ENCODE data around the gene RAB2B. TPM values are rescaled to one million over a fixed set of nuclear protein-coding genes. Genes with fewer than 3 reads are reported as not detected.

RAB2B gene
- total RNA-seq, 1 donor from 2014 or later, result 19.2 TPM

GRCh38 chr14:21509432-21510143, 32.8 kb upstream of the RAB2B start:
- H3K27ac ChIP-seq, result no peak overlapping the region
- H3K4me1 ChIP-seq, result peaks cover 8 to 12% of the 10 kb centered on the region in 2 donors
- H3K36me3 ChIP-seq, result peaks cover 6 to 7% of the 10 kb centered on the region in 2 donors
- peak overlapping the region; percentile 80 to 82 for H3K4me3 ChIP-seq
- no peak for TF ChIP-seq CTCF (IDR thresholded peaks at IDR 0.05)
- DNase-seq (ENCODE audit: low spot score in 2 of 2), result no peak
- H3K9me3 ChIP-seq, result no peaks in the 10 kb centered on the region
- intact Hi-C loops (cut with DNase I), result loop anchor here (1.0 to 5.0 kb wide), 3 partner anchors 48 to 72 kb away; partner anchors contain the start of gene CHD8
- no peaks in the 10 kb centered on the region for H3K27me3 ChIP-seq

- H3K27me3 ChIP-seq, result no peaks in the 10 kb centered on the region
- intact Hi-C loops (cut with DNase I), result no loop called here
- no peaks in the 10 kb centered on the region for H3K9me3 ChIP-seq
- no peak for DNase-seq (ENCODE audit: low spot score in 2 of 2)
- H3K36me3 ChIP-seq, result peaks cover 22 to 27% of the 10 kb centered on the region in 2 donors
- H3K4me3 ChIP-seq, result no peak overlapping the region
- TF ChIP-seq CTCF (IDR thresholded peaks at IDR 0.05), result no peak
- peaks cover 8 to 12% of the 10 kb centered on the region in 2 donors for H3K4me1 ChIP-seq
- no peak overlapping the region for H3K27ac ChIP-seq
Observed at GRCh38 chr14:21506557-21506956, 29.8 kb upstream of the RAB2B start.

- Histone ChIP-seq H3K36me3 (peaks cover 35 to 42% of the 10 kb centered on the region in 2 donors), H3K9me3 (no peaks in the 10 kb centered on the region), H3K4me1 (peaks cover 2 to 8% of the 10 kb centered on the region in 2 donors), H3K27ac (no peak overlapping the region), H3K4me3 (no peak overlapping the region), H3K27me3 (no peaks in the 10 kb centered on the region)
- intact Hi-C loops (cut with DNase I), result no loop called here
- DNase-seq (ENCODE audit: low spot score in 2 of 2), result no peak
- no peak for TF ChIP-seq CTCF (IDR thresholded peaks at IDR 0.05)
Observed at GRCh38 chr14:21505012-21505553, 28.3 kb upstream of the RAB2B start.

GRCh38 chr14:21503376-21503775, 26.6 kb upstream of the RAB2B start:
- Histone ChIP-seq H3K27ac (no peak overlapping the region), H3K4me1 (no peaks in the 10 kb centered on the region), H3K4me3 (no peak overlapping the region), H3K9me3 (no peaks in the 10 kb centered on the region), H3K27me3 (no peaks in the 10 kb centered on the region), H3K36me3 (peaks cover 35 to 59% of the 10 kb centered on the region in 2 donors)
- no peak for TF ChIP-seq CTCF (IDR thresholded peaks at IDR 0.05)
- no peak for DNase-seq (ENCODE audit: low spot score in 2 of 2)
- intact Hi-C loops (cut with DNase I), result no loop called here

- TF ChIP-seq CTCF (IDR thresholded peaks at IDR 0.05), result no peak
- Histone ChIP-seq H3K4me3 (no peak overlapping the region), H3K27me3 (no peaks in the 10 kb centered on the region), H3K36me3 (peaks cover 37 to 67% of the 10 kb centered on the region in 2 donors), H3K27ac (no peak overlapping the region), H3K9me3 (no peaks in the 10 kb centered on the region), H3K4me1 (no peaks in the 10 kb centered on the region)
- intact Hi-C loops (cut with DNase I), result no loop called here
- no peak for DNase-seq (ENCODE audit: low spot score in 2 of 2)
Observed at GRCh38 chr14:21501568-21501967, 24.8 kb upstream of the RAB2B start.
